GM12892 (cell line): ENCODE data around the gene SLC4A3.

Experiments used
- DNase-seq: peaks from one replicate; pipeline ENCODE4 v3.0.0; 2011; ENCODE audit not compliant: insufficient read length
- FAIRE-seq: peaks from 2 replicates; lab custom pipeline; 2011; peaks lifted over from hg19 to GRCh38; lab: Jason Lieb, UNC
- POLR2A ChIP-seq: IDR thresholded peaks from 2 replicates; pipeline ENCODE4 v1.6.1; 2011; ENCODE audit warnings: low read depth, low read length, control low read depth
- POLR2AphosphoS5 ChIP-seq: IDR thresholded peaks from 2 replicates; pipeline ENCODE4 v1.6.1; 2011; ENCODE audit warnings: low read depth, low read length, control low read depth
- TAF1 ChIP-seq: IDR thresholded peaks from 2 replicates; pipeline ENCODE4 v1.6.1; 2011; ENCODE audit warnings: low read depth, mild to moderate bottlenecking, control low read depth, low read length, borderline replicate concordance

The SLC4A3 gene

GRCh38 chr2:219634951-219635751 lies 7.7 kb downstream of the SLC4A3 start:
- DNase-seq (no peak), FAIRE-seq (no peak)
- TF ChIP-seq POLR2A = no peak
- no peak for TF ChIP-seq POLR2AphosphoS5
- TF ChIP-seq TAF1 = no peak

GRCh38 chr2:219636144-219636915 lies 8.9 kb downstream of the SLC4A3 start:
- no peak for DNase-seq
- no peak for FAIRE-seq
- TF ChIP-seq POLR2A (no peak), POLR2AphosphoS5 (no peak), TAF1 (no peak)

DNA sequence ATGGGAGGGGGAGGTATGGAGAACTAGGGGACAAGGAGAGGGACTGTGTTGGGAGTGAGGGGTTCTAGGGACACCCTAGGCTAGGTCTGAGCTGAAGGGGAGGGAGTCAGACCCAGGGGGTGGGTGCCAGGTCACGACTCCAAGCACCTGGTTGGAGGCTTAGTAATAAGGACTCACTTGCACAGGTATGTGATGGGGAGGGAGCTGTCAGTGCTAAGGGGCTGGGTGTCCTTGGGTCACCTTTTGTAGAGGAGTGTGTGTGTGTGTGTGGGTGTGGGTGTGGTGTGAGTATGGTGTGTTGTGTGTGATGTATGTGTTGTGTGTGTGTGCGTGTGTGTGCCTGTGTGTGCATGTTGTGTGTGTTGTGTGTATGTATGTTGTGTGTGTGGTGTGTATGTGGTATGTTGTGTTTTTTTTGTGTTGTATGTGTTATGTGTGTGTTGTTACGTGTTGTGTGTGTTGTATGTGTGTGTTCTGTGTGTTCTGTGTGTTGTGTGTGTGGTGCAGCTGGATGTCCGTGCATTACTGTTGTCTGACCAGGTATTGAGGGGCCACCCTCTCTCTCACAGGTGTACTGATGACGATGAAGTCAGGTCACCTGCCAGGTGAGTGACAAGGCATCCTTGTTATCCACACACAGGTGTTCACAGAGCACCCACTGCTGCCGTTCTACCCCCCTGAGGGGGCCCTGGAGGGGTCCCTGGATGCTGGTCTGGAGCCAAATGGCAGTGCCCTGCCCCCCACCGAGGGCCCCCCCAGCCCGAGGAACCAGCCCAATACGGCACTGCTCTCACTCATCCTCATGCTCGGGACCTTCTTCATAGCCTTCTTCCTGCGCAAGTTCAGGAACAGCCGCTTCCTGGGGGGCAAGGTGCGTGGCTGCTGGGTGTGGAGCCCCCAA lies 9.8 kb downstream of the SLC4A3 start:
- TF ChIP-seq POLR2A (no peak), TAF1 (no peak), POLR2AphosphoS5 (no peak)
- no peak for FAIRE-seq
- no peak for DNase-seq

DNA sequence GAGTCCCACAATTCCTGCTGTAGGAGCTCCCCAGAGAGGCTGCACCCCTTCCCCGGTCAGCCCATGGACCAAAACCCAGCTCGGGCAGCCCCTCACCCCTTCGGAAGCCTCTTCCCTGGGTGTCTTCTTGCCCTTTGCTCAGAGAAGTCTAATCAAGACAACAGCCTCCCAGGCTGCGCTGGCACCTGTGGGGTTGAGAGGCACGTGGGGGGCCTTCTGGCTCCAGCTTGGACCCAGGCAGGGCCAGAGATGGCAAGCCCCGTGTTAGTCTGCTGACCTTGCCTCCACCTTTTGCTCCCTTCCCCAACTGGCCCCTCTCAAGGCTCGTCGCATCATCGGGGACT lies 10.4 kb downstream of the SLC4A3 start:
- TF ChIP-seq TAF1 (no peak), POLR2A (no peak), POLR2AphosphoS5 (no peak)
- no peak for DNase-seq
- no peak for FAIRE-seq

- DNase-seq = no peak
- TF ChIP-seq POLR2A = no peak
- no peak for TF ChIP-seq POLR2AphosphoS5
Measured at GRCh38 chr2:219638217-219638947, 11.0 kb downstream of the SLC4A3 start.

GRCh38 chr2:219638948-219639755 lies 11.7 kb downstream of the SLC4A3 start:
- DNase-seq (no peak), FAIRE-seq (no peak)
- no peak for TF ChIP-seq POLR2AphosphoS5
- no peak for TF ChIP-seq POLR2A
- no peak for TF ChIP-seq TAF1

More at GRCh38 chr2:219638217-219638947, 11.0 kb downstream of the SLC4A3 start:
- no peak for FAIRE-seq

DNA sequence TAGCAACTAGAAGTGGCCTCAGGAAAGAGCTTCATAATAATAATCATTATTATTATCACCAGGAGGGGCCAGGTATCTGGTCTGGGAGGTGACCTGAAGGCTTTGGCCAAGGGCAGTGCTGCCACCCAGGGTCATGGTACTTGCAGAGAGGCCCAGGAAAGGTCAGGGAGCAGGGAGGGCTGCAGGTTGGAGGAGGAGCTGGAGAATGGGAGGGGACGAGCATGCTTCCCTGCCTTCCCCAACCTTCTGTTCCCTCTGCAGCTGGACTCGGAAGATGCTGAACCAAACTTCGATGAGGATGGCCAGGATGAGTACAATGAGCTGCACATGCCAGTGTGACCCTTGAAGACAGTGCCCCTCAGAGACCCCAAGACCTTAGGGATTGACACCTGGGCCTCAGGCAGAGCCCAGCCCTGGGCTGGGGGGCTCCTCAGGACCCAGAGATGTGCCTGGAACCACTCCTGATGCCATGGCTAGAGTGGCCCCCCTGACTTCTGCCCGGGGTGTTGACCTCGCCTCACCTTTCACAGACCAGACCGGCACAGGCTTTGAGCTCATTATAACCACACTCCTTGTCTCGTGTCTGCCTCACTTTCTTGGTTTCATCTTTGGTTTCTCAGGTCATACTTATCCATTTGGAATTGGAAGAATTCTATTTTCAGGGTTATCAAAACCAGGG lies 14.1 kb downstream of the SLC4A3 start:
- TF ChIP-seq POLR2A (no peak), POLR2AphosphoS5 (no peak), TAF1 (no peak)
- DNase-seq (no peak), FAIRE-seq (no peak)

GRCh38 chr2:219642069-219642454 lies 14.6 kb downstream of the SLC4A3 start:
- TF ChIP-seq TAF1 (no peak), POLR2A (no peak), POLR2AphosphoS5 (no peak)
- DNase-seq = no peak

DNA sequence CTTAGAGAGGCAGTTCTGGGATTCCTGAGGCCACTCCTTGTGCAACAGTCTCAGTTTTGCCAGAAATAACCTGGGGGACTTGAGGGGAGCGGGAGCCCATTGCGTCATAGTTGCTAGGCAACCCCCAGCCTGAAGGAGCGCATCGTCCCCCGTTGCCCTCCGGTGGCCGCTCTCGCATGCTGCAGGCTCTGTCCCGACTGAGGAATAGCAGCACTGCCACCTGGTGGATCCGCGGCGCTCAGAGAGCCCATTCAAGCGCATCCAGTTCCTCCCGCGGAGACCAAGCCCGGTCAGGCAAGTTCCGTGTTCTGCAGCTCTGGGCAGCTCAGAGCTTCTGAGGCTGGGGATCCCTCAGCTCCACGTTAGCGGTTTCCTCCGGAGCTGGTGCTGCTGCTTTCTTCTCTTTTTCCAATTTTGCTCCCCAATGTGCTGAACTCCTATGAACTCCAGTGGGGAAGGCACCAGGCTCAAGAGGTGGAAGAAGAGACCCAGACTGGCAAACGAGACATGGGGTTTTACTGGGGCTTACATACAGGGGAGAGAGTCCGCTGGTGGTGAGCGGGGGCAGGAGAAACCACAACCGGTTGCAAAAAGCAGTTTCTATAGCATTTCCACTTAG lies 15.1 kb downstream of the SLC4A3 start:
- FAIRE-seq (peak; percentile 100), DNase-seq (peak; percentile 93)
- no peak for TF ChIP-seq TAF1
- no peak for TF ChIP-seq POLR2A

More at GRCh38 chr2:219642069-219642454, 14.6 kb downstream of the SLC4A3 start:
- no peak for FAIRE-seq

- DNase-seq (no peak), FAIRE-seq (peak; percentile 33)
- TF ChIP-seq TAF1 (no peak), POLR2A (no peak), POLR2AphosphoS5 (no peak)
Measured at GRCh38 chr2:219643084-219643473, 15.6 kb downstream of the SLC4A3 start.
